ENCODE results near the gene CGNL1.
A peak's percentile ranks its signal among the peaks of the same experiment; 100 is the strongest.

Gene CGNL1

GRCh38 chr15:57352535-57353316 is 23.6 kb upstream of the CGNL1 start:
- DNase-seq (ENCODE audit: low read depth) = no peak
- no peak for TF ChIP-seq CTCF (conservative IDR thresholded peaks at IDR 0.05; ENCODE audit: low read length)

DNA sequence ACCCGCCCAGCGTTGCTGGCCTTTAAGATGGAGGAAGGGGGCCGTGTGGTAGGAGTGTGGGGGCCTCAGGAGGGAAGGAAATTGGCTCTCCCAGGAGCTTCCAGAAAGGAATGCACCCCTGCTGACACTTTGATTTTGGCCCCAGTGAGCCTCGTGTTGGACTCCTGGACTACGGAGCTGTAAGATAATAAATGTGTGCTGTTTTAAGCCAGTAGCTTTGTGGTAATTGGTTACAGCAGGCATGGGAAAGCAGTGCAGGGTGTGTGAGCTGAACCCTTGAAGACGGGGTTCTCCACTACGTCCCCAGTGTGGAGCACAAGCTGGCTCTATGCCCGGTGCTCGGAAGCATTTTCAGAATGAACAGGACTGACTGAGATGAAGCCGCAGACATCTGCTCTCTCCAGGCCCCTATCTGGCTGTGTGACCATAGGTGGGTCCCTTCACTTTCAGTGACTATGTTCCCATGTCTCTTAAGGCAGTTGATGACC is 22.9 kb upstream of the CGNL1 start:
- DNase-seq (ENCODE audit: low read depth) = no peak
- H3K4me3 ChIP-seq (ENCODE audit: low read length) = no peak overlapping the region
- TF ChIP-seq CTCF (conservative IDR thresholded peaks at IDR 0.05; ENCODE audit: low read length) = no peak

More at GRCh38 chr15:57352535-57353316, 23.6 kb upstream of the CGNL1 start:
- H3K4me3 ChIP-seq (ENCODE audit: low read length) = no peak overlapping the region

GRCh38 chr15:57354436-57355123 is 21.7 kb upstream of the CGNL1 start:
- no peak for DNase-seq (ENCODE audit: low read depth)
- no peak for TF ChIP-seq CTCF (conservative IDR thresholded peaks at IDR 0.05; ENCODE audit: low read length)
- H3K4me3 ChIP-seq (ENCODE audit: low read length) = no peak overlapping the region

DNA sequence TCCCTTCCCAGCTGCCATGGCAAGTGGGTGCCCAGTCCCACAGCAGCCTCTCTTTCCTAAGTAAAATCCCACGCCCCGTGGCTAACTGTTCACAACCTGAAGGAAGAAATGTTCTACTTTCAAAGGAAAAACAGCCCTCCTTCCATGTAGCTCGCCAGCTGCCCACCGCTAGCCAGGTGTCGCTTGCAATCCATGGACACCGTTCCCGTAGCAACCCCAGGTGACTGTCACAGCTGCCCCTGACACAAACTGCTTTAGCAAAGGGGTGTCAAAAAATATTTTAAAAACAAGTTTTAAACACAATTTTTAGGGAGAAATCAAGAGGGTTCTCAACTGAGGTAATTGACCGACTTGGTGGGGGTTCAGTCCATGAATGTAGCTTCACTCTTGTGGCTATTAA is 21.0 kb upstream of the CGNL1 start:
- DNase-seq (ENCODE audit: low read depth) = no peak
- no peak overlapping the region for H3K4me3 ChIP-seq (ENCODE audit: low read length)
- TF ChIP-seq CTCF (conservative IDR thresholded peaks at IDR 0.05; ENCODE audit: low read length) = no peak

GRCh38 chr15:57356178-57356577 is 20.1 kb upstream of the CGNL1 start:
- TF ChIP-seq CTCF (conservative IDR thresholded peaks at IDR 0.05; ENCODE audit: low read length) = no peak
- H3K4me3 ChIP-seq (ENCODE audit: low read length) = no peak overlapping the region
- no peak for DNase-seq (ENCODE audit: low read depth)

GRCh38 chr15:57356636-57357035 is 19.7 kb upstream of the CGNL1 start:
- peak; percentile 80 for DNase-seq (ENCODE audit: low read depth)
- no peak for TF ChIP-seq CTCF (conservative IDR thresholded peaks at IDR 0.05; ENCODE audit: low read length)
- no peak overlapping the region for H3K4me3 ChIP-seq (ENCODE audit: low read length)

DNA sequence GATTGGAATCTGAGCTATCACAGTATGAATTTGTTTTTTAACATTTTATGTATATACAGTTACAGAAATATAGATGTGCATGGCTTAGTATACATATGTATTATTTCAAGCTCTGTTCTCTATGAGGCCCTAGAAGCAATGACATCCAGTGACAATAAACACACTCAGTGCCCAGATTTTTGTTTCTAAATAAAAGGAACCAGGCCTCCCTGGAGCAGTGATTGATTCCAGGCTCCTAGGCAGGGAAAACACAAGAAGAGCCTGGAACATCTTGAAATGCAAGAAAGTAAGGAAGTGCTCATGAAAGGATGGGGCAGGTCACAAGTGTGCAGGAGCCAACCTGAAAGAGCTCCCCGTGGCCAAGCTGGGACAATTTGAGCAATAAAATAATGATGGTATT is 18.5 kb upstream of the CGNL1 start:
- DNase-seq (ENCODE audit: low read depth) = no peak
- no peak overlapping the region for H3K4me3 ChIP-seq (ENCODE audit: low read length)
- TF ChIP-seq CTCF (conservative IDR thresholded peaks at IDR 0.05; ENCODE audit: low read length) = no peak

Data from AG10803 (cell line).